Spleen (tissue), 11 donors: ENCODE results near the gene TEDC2. TPM values are rescaled to one million over a fixed set of nuclear protein-coding genes. Genes with fewer than 3 reads are reported as not detected.

Experiments
- DNase-seq: peaks from one replicate; pipeline ENCODE4 v3.0.0-alpha.2; 2020
- H3K27ac ChIP-seq, 8 donors: fragments of 200-600 bp; sonication (generic) in 7 of 8; 1 replicate in 4 of 8; 2 replicates in 4 of 8; pipeline versions ENCODE4 v1.5.0 to v1.8.0; 2016 to 2021; ENCODE audit warnings: inconsistent platforms in 4 of 8, mild to moderate bottlenecking in 4 of 8, moderate library complexity in 1 of 8
- H3K27me3 ChIP-seq, 7 donors: fragments of 200-600 bp; sonication (generic) in 6 of 7; replicated peaks in 1 of 7; 1 replicate in 4 of 7; 2 replicates in 3 of 7; pipeline versions ENCODE4 v1.5.0 to v1.8.0; 2016 to 2021; ENCODE audit warnings: inconsistent platforms in 3 of 7, mild to moderate bottlenecking in 1 of 7
- H3K36me3 ChIP-seq, 6 donors: fragments of 200-600 bp; sonication (generic) in 5 of 6; 1 replicate in 4 of 6; 2 replicates in 2 of 6; pipeline versions ENCODE4 v1.5.0 to v1.8.0; 2016 to 2021; ENCODE audit warnings: inconsistent platforms in 2 of 6
- H3K4me1 ChIP-seq, 6 donors: fragments of 200-600 bp; sonication (generic) in 5 of 6; 1 replicate in 3 of 6; 2 replicates in 3 of 6; pipeline versions ENCODE4 v1.5.0 to v1.8.0; 2016 to 2021; ENCODE audit warnings: inconsistent platforms in 3 of 6
- H3K4me3 ChIP-seq, 8 donors: fragments of 200-600 bp; sonication (generic) in 7 of 8; 1 replicate in 4 of 8; 2 replicates in 4 of 8; pipeline versions ENCODE4 v1.5.0 to v1.8.0; 2016 to 2021; ENCODE audit warnings: inconsistent platforms in 4 of 8, mild to moderate bottlenecking in 4 of 8, moderate library complexity in 2 of 8
- H3K9me3 ChIP-seq, 8 donors: fragments of 200-600 bp; sonication (generic) in 7 of 8; 1 replicate in 4 of 8; 2 replicates in 4 of 8; pipeline versions ENCODE4 v1.5.0 to v1.8.0; 2016 to 2021; ENCODE audit warnings: inconsistent platforms in 4 of 8
- POLR2A ChIP-seq, 3 donors: fragments of 450-650 bp; IDR thresholded peaks; one replicate each; pipeline ENCODE4 v1.5.1; 2017; ENCODE audit warnings: antibody characterized with exemption in 3 of 3, mild to moderate bottlenecking in 1 of 3
- POLR2AphosphoS5 ChIP-seq, 3 donors: sonication (generic); formaldehyde crosslinking; IDR thresholded peaks; one replicate each; pipeline ENCODE4 v1.5.1; 2017; ENCODE audit warnings: antibody characterized with exemption in 3 of 3
- WGBS, 5 donors: extraction: QIAGEN DNeasy Blood & Tissue Kit in 3 of 5; methylation state at CpG; one replicate each; pipeline versions ENCODE4 v1.1.5 to v1.1.7; 2013 to 2018; 5-methylcytosine and 5-hydroxymethylcytosine counted together
- intact Hi-C: fragments of 100-400 bp; cut with DNase I; formaldehyde crosslinking; loops from one replicate; pipeline ENCODE4 v1.15.0; 2023; ENCODE audit warnings: low total_unique reads
- polyA plus RNA-seq, 3 donors: library from polyadenylated mRNA; stranded (reverse); fragments of 200-250 nt; gene quantifications; one replicate each; pipeline ENCODE4 v1.2.1, GENCODE V29; 2013
- total RNA-seq, 7 donors: library from RNA; depleted of rRNA in 3 of 7; stranded (reverse); fragments of >200 nt in 3 of 7; fragmentation: NEBNext Ultra II Directional in 4 of 7; extraction: Animal tissue kit (Norgen Biotek cat#: 25700) in 4 of 7; gene quantifications; one replicate each; pipeline versions ENCODE4 v1.1.0 to v1.2.1, GENCODE V29; 2016 to 2021
- TF ChIP-seq, protein P1 (sequence below), 11 experiments: fragments of 200-600 bp in 7 of 11; fragments of 450-650 bp in 4 of 11; sonication (generic) in 4 of 11; IDR thresholded peaks in 8 of 11; conservative IDR thresholded peaks in 3 of 11; 1 replicate in 7 of 11; 2 replicates in 4 of 11; pipeline versions ENCODE4 v1.4.0 to v1.8.0; 2016 to 2021; ENCODE audit warnings: antibody characterized with exemption in 11 of 11, inconsistent platforms in 4 of 11, mild to moderate bottlenecking in 1 of 11
- donor health status: healthy with polysubstance abuse.
- donor health status: DM: no; HTN: no; CAD: no; lungs with moderate emphysema.
- donor health status: DM: no; HTN: no; CAD: no.
- donor health status: Bipolar disorder and iron deficiency.
- donor health status: healthy.
- donor health status: DM: no; HTN: no; CAD: no.
- donor health status: DM: yes; HTN: yes; CAD: no.

The TEDC2 gene
- total and polyA plus RNA-seq, 10 donors, result 0.73 to 2.7 (median 1.6) TPM

DNA sequence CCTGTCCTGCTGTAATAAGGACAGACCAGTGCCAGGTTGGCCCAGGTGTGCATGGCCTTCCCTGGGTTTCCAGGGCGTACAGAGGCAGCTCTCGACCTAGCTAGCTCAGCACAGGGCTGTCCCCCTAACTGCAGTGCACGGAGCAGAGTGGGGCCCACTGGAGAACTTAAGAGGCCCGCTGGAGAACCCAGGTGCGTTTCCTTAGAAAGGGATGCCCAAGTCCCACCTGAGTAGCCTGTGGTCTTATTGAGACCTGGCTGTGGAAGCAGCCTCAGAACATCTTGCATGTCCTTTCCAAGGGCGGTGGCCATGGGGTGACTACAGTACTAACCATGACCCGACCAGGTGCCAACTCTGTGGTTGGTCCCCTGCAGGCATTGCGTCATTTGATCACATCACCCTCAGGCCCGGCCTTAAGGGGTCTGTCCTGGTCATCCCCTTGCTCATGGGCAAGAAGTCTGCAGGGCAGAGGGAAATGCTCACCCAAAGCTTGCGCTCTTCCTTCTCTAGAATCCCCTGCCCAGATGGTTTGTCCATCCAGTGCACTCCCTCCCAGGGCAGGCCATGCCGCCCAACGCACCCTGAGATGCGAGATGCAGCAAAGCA is 34.0 kb upstream of the TEDC2 start:
- Histone ChIP-seq H3K36me3 (no peaks in the 10 kb centered on the region), H3K27me3 (no peaks in the 10 kb centered on the region), H3K4me3 (no peak overlapping the region), H3K9me3 (no peaks in the 10 kb centered on the region), H3K27ac (no peak overlapping the region), H3K4me1 (peaks cover 7 to 34% (median 27%) of the 10 kb centered on the region in 6 donors)
- intact Hi-C loops, result no loop called here
- TF ChIP-seq POLR2AphosphoS5 (IDR thresholded peaks at IDR 0.05), result no peak
- no peak for TF ChIP-seq POLR2A (IDR thresholded peaks at IDR 0.05)
- TF ChIP-seq, protein P1, sequence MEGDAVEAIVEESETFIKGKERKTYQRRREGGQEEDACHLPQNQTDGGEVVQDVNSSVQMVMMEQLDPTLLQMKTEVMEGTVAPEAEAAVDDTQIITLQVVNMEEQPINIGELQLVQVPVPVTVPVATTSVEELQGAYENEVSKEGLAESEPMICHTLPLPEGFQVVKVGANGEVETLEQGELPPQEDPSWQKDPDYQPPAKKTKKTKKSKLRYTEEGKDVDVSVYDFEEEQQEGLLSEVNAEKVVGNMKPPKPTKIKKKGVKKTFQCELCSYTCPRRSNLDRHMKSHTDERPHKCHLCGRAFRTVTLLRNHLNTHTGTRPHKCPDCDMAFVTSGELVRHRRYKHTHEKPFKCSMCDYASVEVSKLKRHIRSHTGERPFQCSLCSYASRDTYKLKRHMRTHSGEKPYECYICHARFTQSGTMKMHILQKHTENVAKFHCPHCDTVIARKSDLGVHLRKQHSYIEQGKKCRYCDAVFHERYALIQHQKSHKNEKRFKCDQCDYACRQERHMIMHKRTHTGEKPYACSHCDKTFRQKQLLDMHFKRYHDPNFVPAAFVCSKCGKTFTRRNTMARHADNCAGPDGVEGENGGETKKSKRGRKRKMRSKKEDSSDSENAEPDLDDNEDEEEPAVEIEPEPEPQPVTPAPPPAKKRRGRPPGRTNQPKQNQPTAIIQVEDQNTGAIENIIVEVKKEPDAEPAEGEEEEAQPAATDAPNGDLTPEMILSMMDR (IDR thresholded peaks at IDR 0.05 in 8 of 11, conservative IDR thresholded peaks at IDR 0.05 in 3 of 11), result no peak
- no peak for DNase-seq
- WGBS, 5 donors, result 89 to 94% (median 92%) methylated on average over 12 to 13 of the region's 13 CpGs

DNA sequence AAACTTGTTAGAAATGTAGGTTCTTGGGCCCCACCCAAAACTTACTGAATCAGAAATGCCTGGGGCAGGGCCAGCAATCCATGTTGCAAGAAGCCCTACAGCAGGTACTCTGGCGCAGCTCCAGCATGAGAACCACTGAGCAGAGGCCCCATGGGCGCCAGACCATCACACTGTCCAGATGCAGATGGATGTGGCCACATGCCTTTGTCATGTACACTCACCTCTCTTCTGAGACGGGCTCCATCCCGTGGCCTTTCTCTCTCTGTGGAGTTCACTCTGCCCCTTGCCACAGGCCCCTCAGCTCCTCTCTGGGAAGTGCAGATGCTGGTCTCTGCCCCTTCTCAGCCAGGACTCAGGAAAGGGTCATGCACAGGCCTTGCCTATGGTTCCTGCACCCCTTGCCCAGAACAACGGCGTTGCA is 33.0 kb upstream of the TEDC2 start:
- Histone ChIP-seq H3K27ac (no peak overlapping the region), H3K4me1 (peaks cover 7 to 39% (median 27%) of the 10 kb centered on the region in 6 donors), H3K4me3 (no peak overlapping the region), H3K36me3 (peaks cover 0 to 9% (median under 1%) of the 10 kb centered on the region in 6 donors), H3K27me3 (no peaks in the 10 kb centered on the region), H3K9me3 (no peaks in the 10 kb centered on the region)
- no peak for DNase-seq
- intact Hi-C loops, result no loop called here
- TF ChIP-seq, protein P1 (IDR thresholded peaks at IDR 0.05 in 8 of 11, conservative IDR thresholded peaks at IDR 0.05 in 3 of 11), result no peak
- TF ChIP-seq POLR2A (IDR thresholded peaks at IDR 0.05) (no peak), POLR2AphosphoS5 (IDR thresholded peaks at IDR 0.05) (no peak)
- WGBS, 5 donors, result 93 to 98% (median 95%) methylated on average over 6 of the region's 6 CpGs

DNA sequence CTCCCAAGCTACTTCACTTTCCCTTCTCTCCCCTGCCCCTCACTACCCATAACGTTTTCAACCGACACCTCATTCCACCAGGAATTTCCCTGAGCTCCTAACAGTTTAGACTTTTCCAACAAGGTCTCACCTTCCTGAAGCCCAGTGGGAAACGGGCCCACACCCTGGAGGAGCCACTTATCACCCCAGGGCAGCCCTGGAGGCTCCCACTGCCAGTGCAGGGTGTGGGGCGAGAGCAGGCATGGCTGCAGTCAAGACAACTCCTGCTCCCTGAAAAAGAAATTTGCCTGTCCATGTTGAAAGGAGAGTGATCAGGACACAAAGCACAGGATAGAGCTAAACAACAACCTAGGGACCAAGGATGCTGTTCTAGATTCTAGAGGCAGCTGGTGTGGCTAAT is 32.4 kb upstream of the TEDC2 start:
- H3K4me3 ChIP-seq, result no peak overlapping the region
- WGBS, 5 donors, result 83 to 92% (median 87%) methylated on average over 4 of the region's 4 CpGs
- H3K9me3 ChIP-seq, result no peaks in the 10 kb centered on the region
- H3K36me3 ChIP-seq, result peaks cover 0 to 14% (median 3%) of the 10 kb centered on the region in 6 donors
- no peak for DNase-seq
- intact Hi-C loops, result no loop called here
- peaks cover 7 to 39% (median 27%) of the 10 kb centered on the region in 6 donors for H3K4me1 ChIP-seq
- no peak for TF ChIP-seq POLR2A (IDR thresholded peaks at IDR 0.05)
- TF ChIP-seq, protein P1 (IDR thresholded peaks at IDR 0.05 in 8 of 11, conservative IDR thresholded peaks at IDR 0.05 in 3 of 11), result no peak
- no peak for TF ChIP-seq POLR2AphosphoS5 (IDR thresholded peaks at IDR 0.05)
- H3K27me3 ChIP-seq, result no peaks in the 10 kb centered on the region
- H3K27ac ChIP-seq, result no peak overlapping the region

DNA sequence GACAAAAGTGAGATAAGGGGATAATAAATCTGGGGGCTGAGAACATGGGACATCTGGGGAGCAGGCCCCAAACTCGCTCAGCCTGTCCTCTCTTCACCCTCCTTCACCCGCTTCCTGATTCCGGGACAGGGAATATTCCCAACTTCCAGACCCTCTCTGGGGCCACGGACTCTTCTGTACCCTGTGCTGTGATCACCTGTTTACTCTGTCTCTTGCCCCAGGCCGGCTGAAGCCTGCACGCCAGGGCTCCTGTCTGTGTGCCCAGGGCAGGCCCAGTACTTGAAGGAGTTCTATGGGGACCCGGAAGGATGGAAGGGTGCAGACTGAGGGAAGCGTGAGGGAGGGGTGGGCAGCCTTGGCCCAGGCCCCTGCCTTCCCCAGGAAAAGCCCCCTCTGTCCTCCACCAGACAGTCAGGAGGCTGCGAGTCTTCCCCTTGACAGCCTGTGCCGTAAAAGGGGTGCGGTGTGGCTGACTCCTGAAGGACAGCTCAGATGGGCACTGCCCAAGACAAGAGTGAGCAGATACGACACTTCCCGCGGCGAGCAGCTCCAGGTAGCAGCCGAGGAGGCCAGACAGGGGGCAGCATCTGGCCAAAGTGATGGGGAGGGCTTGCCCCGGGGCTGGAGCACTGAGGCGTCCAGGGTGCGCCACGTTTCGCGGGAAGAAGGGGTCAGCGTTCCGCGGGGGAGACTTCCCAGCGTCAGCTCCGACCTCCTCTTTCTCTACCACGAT is 31.7 kb upstream of the TEDC2 start:
- H3K27ac ChIP-seq, result peak overlapping the region in 6 of 8 donors; percentile 78 to 89 (median 82)
- TF ChIP-seq POLR2AphosphoS5 (IDR thresholded peaks at IDR 0.05), result no peak
- TF ChIP-seq, protein P1 (IDR thresholded peaks at IDR 0.05 in 8 of 11, conservative IDR thresholded peaks at IDR 0.05 in 3 of 11), result peak in 7 of 11 experiments; percentile 4 to 53 (median 24)
- peaks cover 7 to 34% (median 22%) of the 10 kb centered on the region in 6 donors for H3K4me1 ChIP-seq
- intact Hi-C loops, result no loop called here
- WGBS, 5 donors, result 32 to 67% (median 36%) methylated on average over 16 to 28 of the region's 28 CpGs
- no peaks in the 10 kb centered on the region for H3K27me3 ChIP-seq
- peak overlapping the region; percentile 64 to 92 (median 88) for H3K4me3 ChIP-seq
- DNase-seq, result peak; percentile 87
- peaks cover 0 to 21% (median 10%) of the 10 kb centered on the region in 6 donors for H3K36me3 ChIP-seq
- H3K9me3 ChIP-seq, result no peaks in the 10 kb centered on the region
